CD4-positive, alpha-beta T cell treated with Interleukin-15 for 4 hours (primary cell): ENCODE data around the gene MBNL2.

ENCODE experiments used
- DNase-seq: peaks from one replicate; pipeline ENCODE4 v3.0.0-alpha.2; 2020; ENCODE audit warnings: low spot score

MBNL2 gene

DNA sequence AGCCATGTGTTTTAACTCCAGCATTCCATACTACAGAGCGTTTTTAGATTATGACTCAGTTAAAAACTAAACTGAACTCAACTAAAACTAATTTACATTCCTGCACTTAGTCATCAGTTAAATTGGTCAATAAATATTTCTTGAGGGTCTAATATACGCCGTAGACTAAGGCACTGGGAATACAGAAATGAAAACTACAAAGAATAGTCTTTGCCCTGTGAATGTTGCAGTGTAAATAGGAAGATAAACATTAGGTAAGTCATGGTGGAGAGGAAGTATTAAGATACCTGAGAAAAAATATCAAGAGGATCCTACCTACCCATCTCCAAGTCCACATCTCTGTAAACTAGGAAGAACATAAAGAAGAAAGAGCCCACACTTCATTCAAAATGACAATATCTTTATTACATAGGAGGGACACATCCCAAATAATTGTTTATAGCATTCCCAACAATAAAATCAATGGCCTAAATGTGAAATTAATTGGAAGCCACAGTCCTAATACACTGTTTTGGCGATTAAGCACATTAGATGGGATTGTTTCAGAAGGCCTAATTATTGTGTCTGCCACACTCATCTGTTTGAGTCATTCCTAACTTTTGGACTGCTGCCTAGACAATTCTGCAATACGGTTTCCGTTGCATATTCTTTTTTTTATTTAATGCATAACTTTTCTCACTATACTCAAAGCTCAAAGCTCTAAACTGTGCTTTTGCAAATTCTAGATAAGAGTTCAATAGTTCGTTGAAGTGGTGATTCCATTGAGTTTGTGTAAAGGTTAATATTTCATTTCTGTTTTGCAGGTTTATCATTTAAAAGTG is 52.9 kb downstream of the MBNL2 start:
- DNase-seq = no peak

DNA sequence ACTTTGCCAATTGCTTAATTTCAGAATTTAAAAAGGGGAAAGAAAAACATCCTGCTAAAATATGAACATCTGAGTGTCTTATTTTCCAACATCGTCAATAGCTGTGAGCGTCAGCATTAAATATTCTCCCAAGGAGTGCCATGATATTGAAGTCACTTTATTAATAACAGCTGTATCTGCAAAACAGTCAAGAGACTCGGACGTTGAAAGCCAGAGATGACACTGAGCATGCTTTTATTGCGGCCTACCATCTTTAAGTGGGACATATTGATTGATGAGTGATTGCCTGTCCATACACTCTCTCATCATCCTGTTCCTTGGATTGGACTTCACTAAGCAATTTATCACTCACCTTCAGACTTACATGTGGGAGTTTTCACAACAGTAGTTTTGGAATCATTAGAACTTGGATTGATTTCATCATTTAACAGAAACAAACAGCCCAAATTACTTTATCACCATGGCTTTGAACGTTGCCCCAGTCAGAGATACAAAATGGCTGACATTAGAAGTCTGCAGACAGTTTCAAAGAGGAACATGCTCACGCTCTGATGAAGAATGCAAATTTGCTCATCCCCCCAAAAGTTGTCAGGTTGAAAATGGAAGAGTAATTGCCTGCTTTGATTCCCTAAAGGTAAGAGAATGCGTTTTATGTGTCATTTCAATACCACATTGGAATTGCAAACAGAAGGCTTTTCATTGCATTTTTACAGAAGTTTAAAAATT is 53.8 kb downstream of the MBNL2 start:
- no peak for DNase-seq

- DNase-seq = no peak
Measured at GRCh38 chr13:97276862-97277269, 54.7 kb downstream of the MBNL2 start.

DNA sequence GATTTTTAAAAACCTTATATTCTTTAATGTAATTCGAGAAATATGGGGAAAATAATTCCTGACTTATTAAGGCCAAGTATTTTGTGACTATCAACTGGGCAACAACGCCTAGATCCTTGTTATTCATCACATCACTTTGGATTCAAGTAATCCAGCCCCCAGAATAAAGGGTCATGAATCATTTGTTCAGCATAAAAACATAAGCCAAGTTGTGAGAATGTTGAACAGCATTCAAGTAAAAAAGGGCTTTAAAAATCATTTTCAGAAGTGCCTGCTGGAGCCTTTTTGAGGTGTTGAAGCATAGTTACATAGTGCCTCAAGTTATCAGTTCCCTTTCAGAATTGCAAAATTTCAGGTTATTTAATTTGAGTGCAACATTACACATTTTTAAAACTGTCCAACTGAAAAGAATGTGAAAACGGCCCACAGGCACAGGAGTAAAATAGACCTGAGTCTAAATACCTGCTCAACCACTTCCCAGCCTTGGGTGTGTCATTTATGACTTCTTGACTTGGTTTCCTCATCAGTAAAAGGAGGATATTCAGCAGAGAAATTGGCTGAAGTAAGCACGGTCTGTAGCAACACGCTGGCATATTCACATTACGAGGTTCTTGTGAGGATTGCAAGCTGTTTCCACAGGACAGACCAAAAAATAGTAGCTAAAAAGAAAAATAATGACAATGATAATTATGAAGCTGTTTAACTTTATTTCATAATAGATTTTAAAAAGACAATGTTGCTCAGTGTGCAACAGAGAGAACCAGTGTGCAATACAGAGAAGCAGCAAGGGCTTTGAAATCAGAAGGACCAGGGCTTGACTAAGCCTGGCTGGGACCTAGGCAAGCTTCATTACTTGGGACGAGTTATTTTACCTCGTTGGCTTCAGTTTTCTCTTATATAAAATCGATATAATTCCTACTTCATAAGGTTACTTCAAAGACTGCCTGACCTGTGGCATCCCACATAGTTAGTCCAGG is 56.6 kb downstream of the MBNL2 start:
- no peak for DNase-seq

DNA sequence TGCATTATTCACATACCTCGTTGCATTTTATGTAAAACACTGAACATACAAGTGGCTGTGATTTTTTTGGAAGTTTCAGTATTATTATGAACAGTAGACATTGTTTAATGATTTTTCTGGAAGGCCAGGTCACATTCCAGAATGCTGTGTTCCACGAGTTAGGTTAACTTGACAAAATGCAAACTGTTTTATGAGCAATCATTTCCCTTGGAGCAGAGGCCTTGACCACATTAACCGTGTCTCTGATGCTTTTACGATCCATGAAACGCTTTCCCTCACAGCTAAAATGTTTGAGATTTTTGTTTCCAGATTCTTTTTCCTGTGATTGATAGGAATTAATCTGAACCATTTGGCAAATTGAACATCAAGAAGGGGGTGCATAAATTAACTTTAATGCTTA is 57.8 kb downstream of the MBNL2 start:
- DNase-seq = no peak

- no peak for DNase-seq
Measured at GRCh38 chr13:97280478-97280877, 58.3 kb downstream of the MBNL2 start.

DNA sequence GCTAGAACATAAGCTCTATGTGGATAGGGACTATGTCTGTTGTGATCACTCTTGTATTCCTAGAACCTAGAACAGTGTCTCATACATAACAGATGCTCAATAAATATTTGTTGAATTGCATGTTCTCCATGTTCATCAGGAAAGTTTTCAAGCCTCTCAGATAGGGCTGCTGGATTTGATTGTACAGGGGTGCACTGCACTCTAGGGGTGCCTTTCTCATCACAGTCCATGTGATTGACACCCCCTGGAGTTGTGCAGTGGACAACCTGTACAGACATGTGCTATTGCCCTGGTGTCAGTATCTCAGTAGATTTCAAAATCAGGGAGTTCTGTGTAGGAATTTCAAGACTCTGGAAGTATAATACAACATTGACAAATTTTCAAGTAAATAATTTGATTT is 58.9 kb downstream of the MBNL2 start:
- DNase-seq = no peak

DNA sequence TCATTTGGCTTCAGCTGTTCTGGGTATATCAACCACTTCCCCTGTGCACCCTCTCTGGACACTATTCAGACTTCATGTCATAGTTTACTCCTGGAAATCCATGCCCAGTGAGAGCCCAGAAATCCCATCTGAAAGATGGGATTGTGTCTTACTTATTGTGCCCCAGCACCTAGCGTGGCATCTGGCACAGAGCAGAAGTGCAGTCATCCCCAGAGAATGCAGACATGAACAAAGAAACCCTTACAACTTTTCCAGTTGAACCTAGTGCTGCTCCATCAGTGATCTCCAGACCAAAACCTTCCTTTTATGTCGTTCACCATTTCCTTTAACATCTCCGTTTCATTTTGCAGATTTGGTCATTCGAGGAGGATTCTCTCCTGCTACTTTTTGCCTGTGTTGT is 60.6 kb downstream of the MBNL2 start:
- DNase-seq = no peak

- no peak for DNase-seq
Measured at GRCh38 chr13:97283888-97284287, 61.8 kb downstream of the MBNL2 start.

GRCh38 chr13:97284558-97284957 is 62.4 kb downstream of the MBNL2 start:
- DNase-seq = no peak

GRCh38 chr13:97285221-97285955 is 63.3 kb downstream of the MBNL2 start:
- DNase-seq = no peak

DNA sequence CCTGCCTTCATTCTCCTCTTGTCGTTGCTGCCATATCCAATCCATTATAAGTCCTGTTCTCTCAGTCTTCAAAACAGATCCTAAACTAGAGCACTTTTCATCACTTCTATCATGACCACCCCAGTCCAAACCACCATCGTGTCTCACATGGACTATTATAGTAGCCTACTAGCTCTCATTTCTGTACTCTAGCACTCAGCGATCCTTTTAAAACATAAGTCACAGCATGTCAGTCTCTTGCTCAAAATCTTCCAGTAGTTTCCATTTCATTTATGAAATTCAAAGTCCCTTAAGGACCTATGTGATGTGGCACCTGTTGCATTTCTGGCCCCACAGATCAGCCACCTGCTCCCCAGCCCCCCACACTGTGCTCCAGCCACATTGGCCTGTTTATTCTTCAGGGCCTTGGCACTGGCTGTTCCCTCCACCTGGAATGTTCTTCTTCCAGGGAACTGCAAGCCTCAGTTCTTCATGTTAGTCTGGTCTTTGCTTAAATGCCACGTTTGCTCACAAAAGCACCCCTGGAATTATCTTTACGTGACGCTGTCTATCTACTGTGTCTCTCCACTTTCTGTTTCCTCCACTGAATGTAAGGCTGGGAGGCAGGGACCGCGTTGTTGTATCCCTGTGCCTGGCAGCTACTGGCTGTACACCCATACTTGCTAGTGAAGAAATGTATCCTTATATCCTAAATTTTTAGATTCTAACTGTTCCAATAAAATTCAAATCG is 64.3 kb downstream of the MBNL2 start:
- no peak for DNase-seq

GRCh38 chr13:97287047-97287383 is 64.9 kb downstream of the MBNL2 start:
- DNase-seq = no peak

- no peak for DNase-seq
Measured at GRCh38 chr13:97288486-97288900, 66.4 kb downstream of the MBNL2 start.

- DNase-seq = no peak
Measured at GRCh38 chr13:97289514-97290298, 67.6 kb downstream of the MBNL2 start.

GRCh38 chr13:97295283-97296182 is 73.4 kb downstream of the MBNL2 start:
- DNase-seq = peak; percentile 20

DNA sequence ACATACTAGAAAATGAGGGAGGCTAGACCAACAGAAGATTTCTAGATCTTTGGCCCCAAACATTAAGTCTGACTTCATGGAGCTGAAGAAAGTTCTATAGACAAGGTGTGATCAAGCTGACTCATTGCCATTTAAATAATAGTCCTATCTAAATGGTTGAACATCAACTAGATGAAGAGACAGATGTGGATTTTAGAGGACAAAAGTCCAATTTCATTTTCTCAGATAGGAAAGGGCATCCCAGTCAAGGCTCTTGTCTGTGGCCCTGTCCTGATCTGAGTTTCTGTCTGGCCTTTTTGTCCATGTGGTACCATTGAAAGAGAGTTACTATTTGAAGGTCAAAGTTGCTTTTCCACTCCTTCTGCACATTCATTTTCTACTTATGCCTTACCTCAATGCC is 74.6 kb downstream of the MBNL2 start:
- DNase-seq = no peak

GRCh38 chr13:97298816-97299215 is 76.7 kb downstream of the MBNL2 start:
- DNase-seq = no peak

DNA sequence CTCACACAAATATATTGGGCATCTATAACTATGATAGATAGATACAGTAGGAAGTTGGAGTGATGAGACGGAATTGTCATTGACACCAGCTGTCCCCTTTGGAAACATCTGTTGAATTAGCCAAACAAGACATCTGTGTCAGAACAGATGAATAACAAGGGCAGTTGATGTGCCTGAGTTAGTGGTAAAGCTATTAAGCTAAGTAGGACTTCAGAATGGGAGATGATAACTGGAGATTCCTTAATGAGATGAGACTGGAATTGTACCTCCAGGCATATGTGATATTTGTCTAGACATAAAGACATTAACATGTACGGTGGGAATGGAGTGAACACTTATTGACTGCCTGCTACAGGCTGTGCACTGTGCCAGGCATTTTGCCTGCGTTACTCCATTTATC is 78.7 kb downstream of the MBNL2 start:
- DNase-seq = no peak
